Esophagus mucosa (tissue), 1 donor: ENCODE measurements around the gene LGALS9. TPM values are rescaled to one million over a fixed set of nuclear protein-coding genes. Genes with fewer than 3 reads are reported as not detected.
"Not testable (repeated sequence)": the region's sequence is repeated elsewhere in the genome, so short reads cannot be mapped to it uniquely, and the experiment has no call there.

Source experiments
- ATAC-seq: fragments of 200-7000 bp; cut with Tn5 transposase; one replicate; pipeline ENCODE4 v1.9.1; 2020
- total RNA-seq: library from RNA; stranded (reverse); gene quantifications from one replicate; pipeline ENCODE4 v1.2.4, GENCODE V29; 2023
- donor health status: DM: yes; HTN: yes; CAD: no.

LGALS9 gene
- total RNA-seq, 1 donor from 2014 or later: 22.6 TPM

DNA sequence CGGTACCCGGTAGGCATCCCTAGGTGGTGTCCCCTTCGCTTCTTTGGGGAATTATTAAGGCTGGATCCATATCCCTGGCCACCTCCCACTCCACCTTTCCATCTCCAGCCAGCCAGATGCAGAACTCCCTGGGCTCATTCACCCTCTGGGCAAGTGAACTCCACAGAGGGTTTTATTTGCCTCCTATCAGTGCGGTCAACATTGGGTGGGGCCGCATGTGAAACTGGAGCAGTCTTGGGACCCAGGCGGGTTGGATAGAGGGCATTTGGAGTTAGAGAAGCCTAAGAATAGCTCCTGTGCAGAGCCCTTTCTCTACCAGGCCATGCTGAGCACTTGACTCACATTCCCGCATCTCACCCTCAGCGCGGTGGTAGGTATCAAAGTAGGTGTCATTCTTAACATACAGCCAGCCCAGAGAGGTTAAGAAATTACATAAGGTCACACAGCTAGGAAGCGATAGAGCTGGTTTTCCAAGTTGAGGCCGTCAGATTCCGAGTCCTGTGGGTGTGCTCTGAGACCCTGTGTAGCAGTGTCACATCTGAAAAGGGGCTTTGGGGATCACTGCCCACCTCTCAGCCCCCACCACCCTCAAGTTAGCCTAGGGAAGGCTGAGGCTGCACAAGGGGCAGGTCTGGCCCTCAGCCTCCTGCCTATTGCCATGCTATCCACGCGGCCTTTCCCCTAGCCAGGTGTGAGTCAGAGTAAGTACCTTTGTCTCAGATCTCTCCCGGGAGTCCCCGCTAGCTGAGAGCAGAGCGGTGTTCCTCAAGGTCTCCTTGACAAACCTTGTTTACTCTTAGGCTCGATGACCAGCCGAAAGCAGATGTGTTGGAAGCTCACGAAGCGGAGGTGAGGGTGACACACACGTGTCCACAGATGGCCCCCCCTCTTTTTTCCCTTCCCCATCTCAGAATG is 26.9 kb upstream of the LGALS9 start:
- ATAC-seq: no peak

DNA sequence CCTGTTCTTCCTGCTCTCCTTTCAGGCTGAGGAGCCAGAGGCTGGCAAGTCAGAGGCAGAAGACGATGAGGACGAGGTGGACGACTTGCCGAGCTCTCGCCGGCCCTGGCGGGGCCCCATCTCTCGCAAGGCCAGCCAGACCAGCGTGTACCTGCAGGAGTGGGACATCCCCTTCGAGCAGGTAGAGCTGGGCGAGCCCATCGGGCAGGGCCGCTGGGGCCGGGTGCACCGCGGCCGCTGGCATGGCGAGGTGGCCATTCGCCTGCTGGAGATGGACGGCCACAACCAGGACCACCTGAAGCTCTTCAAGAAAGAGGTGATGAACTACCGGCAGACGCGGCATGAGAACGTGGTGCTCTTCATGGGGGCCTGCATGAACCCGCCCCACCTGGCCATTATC is 25.6 kb upstream of the LGALS9 start:
- no peak for ATAC-seq

GRCh38 chr17:27607521-27608091 is 23.4 kb upstream of the LGALS9 start:
- ATAC-seq: no peak

DNA sequence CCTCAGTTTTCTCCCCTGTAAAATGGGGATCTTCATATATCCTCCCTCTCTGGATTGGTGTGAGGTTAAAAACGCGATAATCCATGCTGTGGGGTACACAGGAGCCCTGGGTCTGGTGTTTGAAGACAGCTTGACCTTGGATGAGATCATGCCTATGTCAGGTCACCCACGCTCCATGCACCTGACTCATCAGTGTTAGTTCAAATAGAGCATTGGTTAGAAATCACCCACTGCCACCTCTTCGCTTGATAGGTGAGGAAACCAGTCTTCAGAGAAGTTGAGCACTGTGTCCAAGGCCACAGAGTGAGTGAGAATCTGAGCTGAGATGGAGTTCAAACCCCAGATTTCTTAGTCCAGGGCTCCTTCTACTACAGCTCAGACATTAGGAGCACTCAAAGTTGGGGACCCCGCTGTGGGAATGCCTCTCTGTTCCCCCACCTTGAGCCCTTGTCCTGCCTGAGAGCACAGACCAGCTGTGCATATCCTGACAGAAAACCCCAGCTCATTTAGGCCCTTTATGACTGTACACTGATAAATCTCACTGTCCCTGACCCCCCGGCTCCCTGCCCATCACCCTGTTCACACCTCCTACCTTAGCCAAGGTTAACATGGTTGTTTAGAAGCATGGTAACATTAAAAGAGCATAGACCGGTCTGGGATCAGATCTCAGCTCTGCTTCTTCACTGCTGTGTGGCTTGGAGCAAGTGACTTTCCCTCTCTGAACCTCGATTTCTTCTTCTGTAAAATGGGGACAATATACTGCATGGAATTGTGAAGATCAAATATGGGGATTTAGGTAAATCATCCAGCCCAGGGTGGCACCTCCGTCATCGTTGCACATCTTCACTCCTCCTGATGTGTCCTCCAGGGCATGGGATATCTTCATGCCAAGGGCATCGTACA is 22.4 kb upstream of the LGALS9 start:
- ATAC-seq: peak; percentile 43

- ATAC-seq: peak; percentile 43
Observed at GRCh38 chr17:27609611-27610303, 21.2 kb upstream of the LGALS9 start.

GRCh38 chr17:27610304-27610677 is 20.7 kb upstream of the LGALS9 start:
- ATAC-seq: no peak

- no peak for ATAC-seq
Observed at GRCh38 chr17:27612160-27612770, 18.7 kb upstream of the LGALS9 start.

- ATAC-seq: no peak
Observed at GRCh38 chr17:27613433-27613832, 17.6 kb upstream of the LGALS9 start.

DNA sequence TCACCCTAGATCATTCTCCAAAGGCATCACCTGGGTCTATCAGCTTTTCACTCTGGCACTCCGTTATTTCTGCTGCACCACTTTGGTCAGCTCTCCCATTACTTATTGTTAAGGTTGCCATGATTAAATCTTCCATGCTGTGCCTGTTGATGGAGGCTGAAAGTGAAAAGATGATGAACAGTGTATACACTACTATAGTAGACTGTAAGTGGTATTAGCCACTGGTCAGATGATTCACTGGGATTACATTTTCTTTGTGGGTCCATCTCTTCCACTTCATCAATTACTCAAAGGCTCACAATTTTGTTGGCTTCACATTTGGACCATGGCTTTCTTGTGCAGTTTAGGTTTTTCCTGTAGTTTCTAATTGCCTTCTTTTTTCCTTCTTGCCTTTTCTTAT is 15.9 kb upstream of the LGALS9 start:
- ATAC-seq: no peak

GRCh38 chr17:27616414-27616813 is 14.6 kb upstream of the LGALS9 start:
- ATAC-seq: no peak

DNA sequence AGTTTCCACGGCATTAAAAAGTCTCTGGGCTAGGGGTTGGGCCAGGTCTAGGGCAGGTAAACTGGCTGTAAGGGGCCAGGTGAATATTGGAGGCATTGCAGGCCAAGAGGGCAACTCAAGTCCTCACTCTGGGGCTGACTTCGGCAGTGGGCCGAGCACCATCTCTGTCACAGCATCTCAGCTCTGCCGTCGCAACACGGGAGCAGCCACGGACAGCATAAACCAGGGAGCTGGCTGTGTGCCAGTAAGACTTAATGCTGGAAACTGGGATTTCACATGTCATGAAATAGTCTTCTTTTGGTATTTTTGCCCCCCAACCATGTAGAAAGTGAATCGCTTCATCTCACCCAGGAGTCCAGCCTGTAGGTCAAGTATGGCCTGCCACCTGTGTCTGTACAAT is 12.6 kb upstream of the LGALS9 start:
- no peak for ATAC-seq

- no peak for ATAC-seq
Observed at GRCh38 chr17:27620721-27621120, 10.3 kb upstream of the LGALS9 start.

GRCh38 chr17:27621536-27621935 is 9.5 kb upstream of the LGALS9 start:
- no peak for ATAC-seq

- peak; percentile 37 for ATAC-seq
Observed at GRCh38 chr17:27621942-27622559, 8.9 kb upstream of the LGALS9 start.

GRCh38 chr17:27622986-27623385 is 8.0 kb upstream of the LGALS9 start:
- ATAC-seq: no peak

- no peak for ATAC-seq
Observed at GRCh38 chr17:27623614-27624013, 7.4 kb upstream of the LGALS9 start.

- no peak for ATAC-seq
Observed at GRCh38 chr17:27624539-27624938, 6.4 kb upstream of the LGALS9 start.

- ATAC-seq: no peak
Observed at GRCh38 chr17:27625856-27626255, 5.1 kb upstream of the LGALS9 start.

- no peak for ATAC-seq
Observed at GRCh38 chr17:27627514-27627913, 3.5 kb upstream of the LGALS9 start.

GRCh38 chr17:27628376-27628775 is 2.6 kb upstream of the LGALS9 start:
- no peak for ATAC-seq

DNA sequence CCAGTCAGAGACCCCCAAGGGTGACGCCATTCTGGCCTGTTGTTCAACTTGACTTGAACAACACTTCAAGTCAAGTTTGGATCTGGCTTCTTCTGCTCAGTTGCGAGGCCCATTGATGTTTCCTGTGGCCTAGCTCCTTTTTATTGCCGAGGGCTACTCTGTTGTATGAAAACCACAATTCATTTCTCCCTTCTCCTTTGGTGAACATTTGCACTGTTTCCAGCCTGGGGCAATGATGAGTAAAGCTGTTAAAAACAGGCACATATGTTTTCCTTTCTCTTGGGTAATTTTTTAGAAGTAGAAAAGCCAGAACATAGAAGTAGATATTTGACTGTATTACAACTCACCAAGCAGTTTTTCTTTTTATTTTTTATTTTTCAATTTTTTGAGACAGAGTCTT is 1.7 kb upstream of the LGALS9 start:
- not testable (repeated sequence) for ATAC-seq

- ATAC-seq: peak; percentile 85
Observed at GRCh38 chr17:27631411-27631760, 398 bp downstream of the LGALS9 start.
